HG03432 (cell line): ENCODE data around the gene NDE1.

Experiments
- ATAC-seq: cut with Tn5 transposase; IDR thresholded peaks from one replicate; pipeline ENCODE4 v1.9.1; 2021; ENCODE audit warnings: mild to moderate bottlenecking, moderate library complexity; ENCODE audit not compliant: unreplicated experiment

NDE1 gene

DNA sequence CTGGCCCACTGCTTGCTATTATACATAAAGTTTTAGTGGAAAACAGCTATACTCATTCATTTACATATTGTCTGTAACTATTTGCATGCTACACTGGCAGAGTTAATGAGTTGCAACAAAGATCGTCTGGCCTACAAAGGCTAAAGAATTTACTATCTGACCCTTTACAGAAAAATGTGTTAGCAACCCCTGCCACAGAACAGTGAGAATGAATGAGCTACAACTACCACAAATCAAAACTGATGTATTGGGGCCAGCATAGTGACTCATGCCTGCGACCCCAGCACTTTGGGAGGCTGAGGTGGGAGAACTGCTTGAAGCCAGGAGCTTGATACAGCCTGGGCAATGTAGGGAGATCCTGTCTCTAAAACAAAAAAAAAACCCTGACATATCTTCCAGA, 114.1 kb downstream of the NDE1 start:
- ATAC-seq: no peak

DNA sequence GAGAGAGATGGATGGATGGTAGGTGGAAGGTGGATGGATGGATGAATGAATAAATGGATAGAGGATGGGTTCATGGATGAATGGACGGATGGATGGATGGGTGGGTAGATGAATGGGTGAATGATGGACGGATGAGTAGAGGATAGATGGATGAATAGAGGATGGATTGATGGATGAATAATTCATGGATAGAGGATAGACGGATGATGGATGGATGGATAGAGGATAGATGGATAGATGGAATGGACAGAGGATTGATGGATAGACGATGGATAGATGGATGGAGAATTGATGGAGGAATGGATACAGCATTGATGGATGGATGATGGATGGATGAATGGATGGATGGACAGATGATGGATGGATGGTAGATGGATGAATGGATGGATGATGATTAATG, 115.1 kb downstream of the NDE1 start:
- no peak for ATAC-seq

DNA sequence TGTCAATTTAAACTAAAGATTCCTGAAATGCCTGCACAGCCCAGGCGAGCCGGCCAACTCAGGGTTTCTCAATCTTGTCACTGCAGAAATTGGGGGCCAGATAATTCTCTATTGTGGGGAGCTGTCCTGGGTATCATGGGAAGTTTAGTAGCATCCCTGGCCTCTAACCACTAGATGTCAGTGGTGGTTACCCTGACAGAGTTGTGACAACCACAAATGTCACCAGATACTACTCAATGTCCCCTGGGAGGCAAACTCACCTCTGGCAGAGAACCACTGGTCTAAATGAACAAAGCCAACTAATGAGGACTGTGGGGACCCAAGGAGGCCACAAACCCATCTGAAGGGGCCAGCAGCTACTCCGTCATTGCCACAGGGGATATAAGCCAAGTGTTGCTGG, 115.8 kb downstream of the NDE1 start:
- peak; percentile 84 for ATAC-seq

DNA sequence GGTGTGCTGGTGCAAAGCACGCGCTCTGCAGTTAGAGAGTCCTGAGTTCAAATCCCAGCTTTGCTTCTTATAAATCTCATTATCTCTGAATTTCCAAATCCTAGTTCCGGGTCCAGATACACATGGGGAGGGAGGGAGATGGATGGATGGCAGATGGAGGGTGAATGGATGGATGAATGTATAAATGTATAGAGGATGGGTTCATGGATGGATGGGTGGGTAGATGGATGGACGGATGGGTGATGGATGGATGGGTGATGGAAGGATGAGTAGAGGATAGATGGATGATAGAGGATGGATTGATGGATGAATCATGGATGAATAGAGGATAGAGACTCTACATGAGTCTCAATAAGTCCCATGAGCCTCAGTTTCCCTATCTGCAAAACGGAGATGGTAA, 116.9 kb downstream of the NDE1 start:
- ATAC-seq: no peak

DNA sequence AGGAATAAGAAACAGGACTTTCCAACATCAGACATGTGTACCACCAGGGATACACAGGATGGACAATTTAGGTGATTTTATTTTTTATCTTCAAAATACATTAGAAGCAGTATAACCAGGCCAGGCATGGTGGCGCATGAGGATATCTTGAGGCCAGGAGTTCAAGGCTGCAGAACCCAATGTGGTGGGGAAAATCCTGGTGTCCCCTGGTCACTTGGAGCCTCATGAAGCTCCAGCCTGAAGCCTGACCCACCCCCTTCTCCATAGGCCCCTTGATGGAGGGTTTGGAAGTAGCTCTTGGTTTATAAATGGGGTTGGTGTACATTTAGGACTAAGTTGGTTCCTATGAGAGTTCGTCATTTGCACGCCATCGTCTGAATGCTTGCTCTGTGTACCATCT, 118.2 kb downstream of the NDE1 start:
- no peak for ATAC-seq

DNA sequence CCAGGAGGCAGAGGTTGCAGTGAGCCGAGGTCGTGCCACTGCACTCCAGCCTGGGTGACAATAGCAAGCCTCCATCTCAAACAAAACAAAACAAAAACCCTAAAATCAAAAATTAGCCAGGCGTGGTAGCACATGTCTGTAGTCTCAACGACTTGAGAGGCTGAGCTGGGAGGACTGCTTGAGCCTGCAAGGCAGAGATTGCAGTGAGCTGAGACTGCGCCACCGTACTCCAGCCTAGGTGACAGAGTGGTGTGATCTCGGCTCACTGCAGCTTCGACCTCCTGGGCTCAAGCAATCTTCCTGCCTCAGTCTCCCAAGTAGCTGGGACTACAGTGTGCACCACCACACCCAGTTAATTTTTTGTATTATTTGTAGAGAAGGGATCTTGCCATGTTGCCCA, 119.2 kb downstream of the NDE1 start:
- ATAC-seq: no peak

DNA sequence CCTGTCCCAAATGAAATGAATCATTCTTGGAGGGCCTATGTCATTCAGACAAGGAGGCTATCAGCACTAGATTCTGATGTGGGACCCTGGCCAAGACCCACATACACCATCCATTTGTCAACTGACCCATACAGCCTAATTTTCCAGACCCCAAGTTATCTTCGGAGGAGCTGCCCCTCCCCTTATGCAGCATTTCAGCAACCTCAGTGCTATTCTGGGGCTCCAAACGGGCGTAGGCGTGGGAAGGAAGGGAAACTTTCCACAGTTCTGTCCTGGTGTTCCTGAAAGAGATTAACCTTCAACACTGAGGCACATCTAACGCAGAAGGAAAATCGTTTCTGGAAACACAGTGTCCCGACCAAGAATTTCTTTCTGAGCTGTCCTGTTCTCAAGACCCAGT, 120.1 kb downstream of the NDE1 start:
- ATAC-seq: no peak

DNA sequence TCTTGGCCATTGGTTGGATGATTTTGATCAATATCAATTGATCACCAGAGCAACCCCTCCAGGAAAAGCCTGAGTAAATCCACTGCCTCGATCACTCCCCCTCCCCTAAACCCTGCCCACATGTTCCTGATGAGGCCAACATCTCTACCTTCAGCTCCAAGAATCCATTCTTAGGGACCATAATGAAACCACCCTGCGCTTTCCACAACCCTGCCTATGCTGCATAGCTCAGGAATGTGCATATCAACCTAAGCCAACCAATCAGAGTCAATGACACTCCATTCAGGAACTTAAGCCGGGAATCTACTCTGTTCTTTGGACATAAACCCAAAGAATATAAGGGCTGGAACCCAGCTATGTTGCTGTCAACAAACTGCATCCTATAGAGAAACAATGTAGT, 120.5 kb downstream of the NDE1 start:
- no peak for ATAC-seq

DNA sequence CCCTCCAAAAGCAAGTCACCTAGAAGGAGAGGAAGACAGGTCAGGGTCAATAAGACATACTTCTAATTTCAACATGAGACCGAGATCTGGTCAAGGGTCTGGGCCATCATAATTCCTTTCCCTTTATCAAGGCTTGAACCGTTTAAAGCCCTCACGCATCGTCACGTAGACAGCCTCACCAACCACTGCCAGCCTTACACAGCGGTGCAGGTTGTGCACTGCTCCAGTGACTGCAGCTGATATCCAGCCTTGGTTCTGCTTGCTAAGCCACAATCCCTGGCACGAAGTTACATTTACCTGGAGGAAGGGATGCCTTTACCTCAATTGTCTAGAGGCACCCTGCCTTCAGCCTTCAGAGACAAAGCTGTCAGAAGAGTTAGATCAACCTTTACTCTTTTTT, 121.6 kb downstream of the NDE1 start:
- no peak for ATAC-seq

DNA sequence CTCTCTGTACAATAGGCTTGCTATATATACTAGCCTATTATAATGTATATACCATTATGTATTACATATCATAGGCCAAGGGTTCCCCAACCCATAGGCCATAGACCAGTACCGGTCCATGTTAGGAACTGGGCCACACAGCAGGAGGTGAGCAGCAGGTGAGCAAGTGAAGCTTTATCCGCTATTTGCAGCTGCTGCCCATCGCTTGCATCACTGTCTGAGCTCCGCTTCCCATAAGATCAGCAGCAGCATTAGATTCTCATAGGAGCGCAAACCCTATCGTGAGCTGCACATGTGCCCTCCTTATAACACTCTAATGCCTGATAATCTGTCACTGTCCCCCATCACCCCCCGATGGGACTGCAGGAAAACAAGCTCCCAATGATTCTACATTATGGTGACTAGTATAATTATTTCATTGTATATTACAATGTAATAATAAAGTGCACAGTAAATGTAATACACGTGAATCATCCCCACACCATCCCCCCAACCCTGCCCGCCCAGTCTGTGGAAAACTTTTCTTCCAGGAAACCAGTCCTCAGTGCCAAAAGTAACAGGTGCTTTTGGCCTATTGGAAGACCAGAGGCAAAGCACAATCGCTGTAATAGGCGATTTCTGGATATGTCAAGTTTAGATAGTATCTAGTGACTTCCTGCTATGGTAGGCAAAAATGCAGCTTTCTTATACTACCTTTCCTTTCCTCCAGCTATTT, 122.7 kb downstream of the NDE1 start:
- ATAC-seq: no peak

DNA sequence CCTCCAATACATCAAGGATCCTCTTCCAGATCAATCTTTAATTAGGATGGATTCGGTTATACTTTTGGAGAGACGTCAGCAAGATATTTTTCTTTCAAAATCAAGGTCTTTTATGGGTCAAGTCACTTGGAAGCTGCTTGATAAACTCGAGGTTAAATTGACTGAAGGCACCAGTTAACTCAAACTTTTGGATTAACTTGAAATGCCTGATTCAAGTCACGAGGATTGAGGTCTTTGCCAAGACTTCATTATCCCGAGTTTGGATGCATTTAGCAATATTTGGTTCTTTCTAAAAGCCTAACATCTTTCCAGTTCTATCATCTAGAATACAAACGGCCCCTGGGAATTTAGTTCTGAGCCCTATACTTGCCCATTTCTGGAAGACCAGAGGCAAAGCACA, 123.9 kb downstream of the NDE1 start:
- ATAC-seq: no peak

DNA sequence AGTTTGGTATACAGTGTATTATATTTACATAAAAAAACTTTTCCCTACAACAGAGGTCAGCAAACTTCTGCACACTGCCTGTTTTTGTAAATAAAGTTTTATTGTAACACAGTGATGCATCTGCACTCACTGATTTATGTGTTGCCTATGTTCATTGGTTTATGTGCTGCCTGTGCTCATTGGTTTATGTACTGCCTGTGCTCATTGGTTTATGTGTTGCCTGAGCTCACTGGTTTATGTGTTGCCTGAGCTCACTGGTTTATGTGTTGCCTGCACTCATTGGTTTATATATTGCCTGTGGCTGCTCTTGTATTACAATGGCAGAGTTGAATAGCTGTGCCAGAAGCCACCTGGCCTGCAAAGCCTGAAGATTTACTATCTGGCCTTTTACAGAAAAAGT, 125.2 kb downstream of the NDE1 start:
- ATAC-seq: no peak

DNA sequence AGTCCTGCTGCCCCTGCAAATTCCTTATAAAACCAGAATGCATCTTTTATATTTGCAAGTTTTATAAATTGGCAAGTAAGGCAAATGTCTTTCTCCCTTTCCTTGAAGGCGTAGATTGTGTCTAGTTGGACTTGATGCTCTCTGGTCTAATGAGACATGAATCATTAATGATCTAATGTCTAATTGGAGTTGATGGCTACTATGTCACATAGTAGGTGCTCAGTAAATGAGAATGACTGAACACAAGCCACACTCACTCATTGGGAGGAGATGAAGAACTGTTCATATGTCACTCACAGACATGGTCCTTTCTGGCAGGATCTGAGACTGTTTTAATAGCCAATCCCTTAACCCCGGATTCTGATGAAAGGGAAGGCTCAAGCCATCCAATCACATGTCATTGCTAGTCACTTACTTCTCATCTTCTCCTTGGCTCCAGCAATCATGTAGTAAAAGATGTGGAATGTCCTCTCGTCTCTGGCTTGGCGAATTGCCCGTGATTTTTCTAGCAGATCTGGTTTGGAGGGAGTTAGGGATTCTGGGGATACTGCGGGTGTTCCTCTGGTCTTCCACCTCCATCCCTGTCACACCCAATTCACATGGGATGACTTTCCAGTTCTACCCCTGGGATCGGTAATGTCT, 125.7 kb downstream of the NDE1 start:
- ATAC-seq: no peak
